ENCODE measurements around the gene HAPSTR1. TPM values are rescaled to one million over a fixed set of nuclear protein-coding genes. Genes with fewer than 3 reads are reported as not detected.

Gene HAPSTR1
- total and polyA plus RNA-seq, 2 of the 13 experiments (the other 11 are each of a cell fraction or from before 2014, with no cell fraction given): 25.2 to 83.2 TPM

GRCh38 chr16:9091867-9092281 lies 430 bp downstream of the HAPSTR1 start (continued):
- TF ChIP-seq FOXP1 (IDR thresholded peaks at IDR 0.05) (no peak), FOXP1 (CRISPR knock-in tag; IDR thresholded peaks at IDR 0.05) (no peak), CBX2 (IDR thresholded peaks at IDR 0.05; ENCODE audit: low read depth, low read length) (no peak), CBX2 (CRISPR knock-in tag; IDR thresholded peaks at IDR 0.05; ENCODE audit: low read depth) (no peak), TMF1 (CRISPR knock-in tag; IDR thresholded peaks at IDR 0.05; ENCODE audit: low read depth) (no peak), MIER2 (CRISPR knock-in tag; IDR thresholded peaks at IDR 0.05) (no peak), TFDP2 (CRISPR knock-in tag; IDR thresholded peaks at IDR 0.05) (no peak), U2AF2 (IDR thresholded peaks at IDR 0.05; ENCODE audit: low read depth, low read length) (peak; percentile 4; the same call in 1 of the 2 replicates), ATF6 (CRISPR knock-in tag; conservative IDR thresholded peaks at IDR 0.05) (no peak), ZBTB38 (CRISPR knock-in tag; IDR thresholded peaks at IDR 0.05) (no peak), ZNF543 (CRISPR knock-in tag; IDR thresholded peaks at IDR 0.05) (peak; percentile 75; the same call in 1 of the 2 replicates), CERS6 (CRISPR knock-in tag; IDR thresholded peaks at IDR 0.05) (no peak), ZEB1 (IDR thresholded peaks at IDR 0.05; ENCODE audit: insufficient replicate concordance, low read depth) (peak; percentile 9), ZSCAN30 (CRISPR knock-in tag; IDR thresholded peaks at IDR 0.05) (peak; percentile 26; the same call in 1 of the 2 replicates), AKNA (CRISPR knock-in tag; IDR thresholded peaks at IDR 0.05; ENCODE audit: borderline replicate concordance) (no peak), GABPB1 (CRISPR knock-in tag; IDR thresholded peaks at IDR 0.05) (no peak), KLF9 (CRISPR knock-in tag; IDR thresholded peaks at IDR 0.05; ENCODE audit: low read depth) (no peak), ZNF557 (CRISPR knock-in tag; IDR thresholded peaks at IDR 0.05) (no peak), HES4 (CRISPR knock-in tag; IDR thresholded peaks at IDR 0.05; ENCODE audit: borderline replicate concordance) (peak; percentile 77; the same call in 1 of the 2 replicates), SSRP1 (CRISPR knock-in tag; IDR thresholded peaks at IDR 0.05) (no peak)
- TF ChIP-seq, protein P1, sequence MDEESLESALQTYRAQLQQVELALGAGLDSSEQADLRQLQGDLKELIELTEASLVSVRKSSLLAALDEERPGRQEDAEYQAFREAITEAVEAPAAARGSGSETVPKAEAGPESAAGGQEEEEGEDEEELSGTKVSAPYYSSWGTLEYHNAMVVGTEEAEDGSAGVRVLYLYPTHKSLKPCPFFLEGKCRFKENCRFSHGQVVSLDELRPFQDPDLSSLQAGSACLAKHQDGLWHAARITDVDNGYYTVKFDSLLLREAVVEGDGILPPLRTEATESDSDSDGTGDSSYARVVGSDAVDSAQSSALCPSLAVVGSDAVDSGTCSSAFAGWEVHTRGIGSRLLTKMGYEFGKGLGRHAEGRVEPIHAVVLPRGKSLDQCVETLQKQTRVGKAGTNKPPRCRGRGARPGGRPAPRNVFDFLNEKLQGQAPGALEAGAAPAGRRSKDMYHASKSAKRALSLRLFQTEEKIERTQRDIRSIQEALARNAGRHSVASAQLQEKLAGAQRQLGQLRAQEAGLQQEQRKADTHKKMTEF (CRISPR knock-in tag; IDR thresholded peaks at IDR 0.05): 0 out of 2 replicates have a peak, but pooled peaks have one; percentile 10
